Common myeloid progenitor, CD34-positive (primary cell): ENCODE data around the gene FMR1NB.

ENCODE experiments used
- CTCF ChIA-PET: fragments of 350-600 bp; sonication (Branson Sonifier 250); formaldehyde crosslinking; loops from one replicate; lab custom pipeline; 2021; ENCODE audit warnings: antibody characterized with exemption; lab: Charles Lee
- POLR2A ChIA-PET: fragments of 350-600 bp; sonication (Branson Sonifier 250); formaldehyde crosslinking; loops from one replicate; lab custom pipeline; 2021; ENCODE audit warnings: antibody characterized with exemption; lab: Charles Lee
- DNase-seq, 3 donors: peaks; one replicate each; pipeline versions ENCODE4 v3.0.0 to v3.0.0-alpha.2; 2013
- H3K27ac ChIP-seq, 2 experiments: 1 replicate in 1 of 2; 2 replicates in 1 of 2; pipeline ENCODE4 v1.7.0; 2013; ENCODE audit warnings: inconsistent platforms in 2 of 2, low read length in 2 of 2, mild to moderate bottlenecking in 2 of 2, low read depth in 1 of 2, moderate library complexity in 1 of 2; ENCODE audit not compliant: severe bottlenecking in 2 of 2, insufficient read depth in 1 of 2, poor library complexity in 1 of 2
- H3K27me3 ChIP-seq, 5 experiments: replicated peaks in 2 of 5; 1 replicate in 3 of 5; 2 replicates in 2 of 5; pipeline versions ENCODE4 v1.6.1 to v1.7.0; 2013; ENCODE audit warnings: low read length in 4 of 5, mild to moderate bottlenecking in 2 of 5, moderate library complexity in 2 of 5, inconsistent platforms in 1 of 5; ENCODE audit not compliant: insufficient read depth in 5 of 5, control insufficient read depth in 4 of 5
- H3K36me3 ChIP-seq, 4 experiments: 1 replicate in 2 of 4; 2 replicates in 2 of 4; pipeline versions ENCODE4 v1.6.1 to v1.7.0; 2013; ENCODE audit warnings: low read length in 3 of 4, control low read depth in 1 of 4, mild to moderate bottlenecking in 1 of 4; ENCODE audit not compliant: control insufficient read depth in 4 of 4, insufficient read depth in 4 of 4
- H3K4me1 ChIP-seq, 4 experiments: 1 replicate in 3 of 4; 2 replicates in 1 of 4; pipeline versions ENCODE4 v1.6.1 to v1.7.1; 2013; ENCODE audit warnings: low read length in 3 of 4, mild to moderate bottlenecking in 3 of 4, control low read depth in 1 of 4, inconsistent platforms in 1 of 4, moderate library complexity in 1 of 4; ENCODE audit not compliant: control insufficient read depth in 4 of 4, insufficient read depth in 4 of 4; ENCODE audit errors: control extremely low read depth in 1 of 4
- H3K4me3 ChIP-seq, 7 experiments: 1 replicate in 4 of 7; 2 replicates in 3 of 7; pipeline versions ENCODE4 v1.5.1 to v1.7.0; 2013; ENCODE audit warnings: mild to moderate bottlenecking in 7 of 7, low read length in 6 of 7, moderate library complexity in 6 of 7, inconsistent platforms in 2 of 7, low read depth in 2 of 7, control low read depth in 1 of 7; ENCODE audit not compliant: insufficient read depth in 4 of 7, control insufficient read depth in 1 of 7; ENCODE audit errors: extremely low read depth in 1 of 7
- H3K9me3 ChIP-seq, 5 experiments: 1 replicate in 4 of 5; 2 replicates in 1 of 5; pipeline versions ENCODE4 v1.6.1 to v1.7.1; 2013; ENCODE audit warnings: low read length in 4 of 5, mild to moderate bottlenecking in 2 of 5, inconsistent platforms in 1 of 5, low read depth in 1 of 5, moderate library complexity in 1 of 5; ENCODE audit not compliant: control insufficient read depth in 4 of 5, insufficient read depth in 2 of 5; ENCODE audit errors: control extremely low read depth in 1 of 5
- WGBS: methylation state at CpG from one replicate; pipeline ENCODE4 v1.1.5; 2013; ENCODE audit not compliant: insufficient coverage; 5-methylcytosine and 5-hydroxymethylcytosine counted together

The FMR1NB gene

GRCh38 chrX:148035380-148035779 is 54.2 kb downstream of the FMR1NB start:
- Histone ChIP-seq H3K4me1 (no peaks in the 10 kb centered on the region), H3K27ac (no peak overlapping the region), H3K36me3 (no peaks in the 10 kb centered on the region), H3K27me3 (no peaks in the 10 kb centered on the region), H3K9me3 (no peaks in the 10 kb centered on the region), H3K4me3 (no peak overlapping the region)
- CTCF ChIA-PET: no interaction called here
- POLR2A ChIA-PET: no interaction called here
- no CpG with 5 or more reads among the region's 2 CpGs for WGBS
- DNase-seq: no peak

- H3K27ac ChIP-seq: no peak overlapping the region
- DNase-seq: no peak
- no peaks in the 10 kb centered on the region for H3K36me3 ChIP-seq
- H3K9me3 ChIP-seq: no peaks in the 10 kb centered on the region
- H3K27me3 ChIP-seq: no peaks in the 10 kb centered on the region
- no peaks in the 10 kb centered on the region for H3K4me1 ChIP-seq
- 100% methylated on average over 1 of the region's 1 CpG for WGBS
- no peak overlapping the region for H3K4me3 ChIP-seq
- ChIA-PET CTCF (no interaction called here), POLR2A (no interaction called here)
Observed at GRCh38 chrX:148037020-148037419, 55.9 kb downstream of the FMR1NB start.

GRCh38 chrX:148043271-148043855 is 62.2 kb downstream of the FMR1NB start:
- CTCF ChIA-PET: no interaction called here
- peak in 2 of 3 donors; percentile 16 to 18 for DNase-seq
- 100% methylated on average over 2 of the region's 2 CpGs for WGBS

GRCh38 chrX:148047200-148047599 is 66.1 kb downstream of the FMR1NB start:
- no peaks in the 10 kb centered on the region for H3K36me3 ChIP-seq
- H3K27me3 ChIP-seq: no peaks in the 10 kb centered on the region
- POLR2A ChIA-PET: interaction anchor here (0.5 kb wide), 1 partner anchor 234 kb away, joined by 3 read pairs; no protein-coding TSS in a partner anchor
- 80% methylated on average over 4 of the region's 4 CpGs for whole genome bisulfite sequencing
- no peaks in the 10 kb centered on the region for H3K9me3 ChIP-seq
- H3K4me3 ChIP-seq: no peak overlapping the region
- no peaks in the 10 kb centered on the region for H3K4me1 ChIP-seq
- CTCF ChIA-PET: no interaction called here
- no peak overlapping the region for H3K27ac ChIP-seq
- DNase-seq: no peak

More at GRCh38 chrX:148043271-148043855, 62.2 kb downstream of the FMR1NB start:
- Histone ChIP-seq H3K27ac (no peak overlapping the region), H3K36me3 (no peaks in the 10 kb centered on the region), H3K27me3 (no peaks in the 10 kb centered on the region), H3K4me3 (no peak overlapping the region), H3K9me3 (no peaks in the 10 kb centered on the region), H3K4me1 (no peaks in the 10 kb centered on the region)
- POLR2A ChIA-PET: no interaction called here

GRCh38 chrX:148049441-148049840 is 68.3 kb downstream of the FMR1NB start:
- POLR2A ChIA-PET: no interaction called here
- H3K9me3 ChIP-seq: no peaks in the 10 kb centered on the region
- no peak overlapping the region for H3K4me3 ChIP-seq
- CTCF ChIA-PET: interaction anchor here (0.9 to 1.5 kb wide), 2 partner anchors 44 to 1422 kb away, joined by 3 to 4 read pairs; no protein-coding TSS in a partner anchor
- peak; percentile 27 to 64 (median 48) for DNase-seq
- H3K4me1 ChIP-seq: no peaks in the 10 kb centered on the region
- H3K27me3 ChIP-seq: peaks cover 0 to 2% (median 0%) of the 10 kb centered on the region in 5 experiments
- H3K27ac ChIP-seq: no peak overlapping the region
- WGBS: 32% methylated on average over 4 of the region's 4 CpGs
- no peaks in the 10 kb centered on the region for H3K36me3 ChIP-seq

- Histone ChIP-seq H3K9me3 (no peaks in the 10 kb centered on the region), H3K4me3 (no peak overlapping the region), H3K4me1 (no peaks in the 10 kb centered on the region), H3K36me3 (no peaks in the 10 kb centered on the region), H3K27me3 (peaks cover 0 to 2% (median 0%) of the 10 kb centered on the region in 5 experiments), H3K27ac (no peak overlapping the region)
- DNase-seq: no peak
- 86% methylated on average over 17 of the region's 35 CpGs for WGBS
- POLR2A ChIA-PET: no interaction called here
- CTCF ChIA-PET: no interaction called here
Observed at GRCh38 chrX:148051973-148052372, 70.8 kb downstream of the FMR1NB start.

- ChIA-PET CTCF (no interaction called here), POLR2A (no interaction called here)
- DNase-seq: no peak
- H3K36me3 ChIP-seq: no peaks in the 10 kb centered on the region
- H3K4me1 ChIP-seq: no peaks in the 10 kb centered on the region
- H3K27me3 ChIP-seq: no peaks in the 10 kb centered on the region
- H3K27ac ChIP-seq: no peak overlapping the region
- H3K9me3 ChIP-seq: peaks cover 0 to 2% (median 0%) of the 10 kb centered on the region in 5 experiments
- no peak overlapping the region for H3K4me3 ChIP-seq
- 100% methylated on average over 1 of the region's 2 CpGs for WGBS
Observed at GRCh38 chrX:148067285-148067684, 86.1 kb downstream of the FMR1NB start.
